ENCODE measurements around the gene CBLB.

- TF ChIP-seq POLR2A (IDR thresholded peaks at IDR 0.05) (no peak), CTCF (IDR thresholded peaks at IDR 0.05) (no peak)
Observed at GRCh38 chr3:105661461-105661860, 207.4 kb downstream of the CBLB start.
